ENCODE measurements around the gene IGSF9B. TPM values are rescaled to one million over a fixed set of nuclear protein-coding genes. Genes with fewer than 3 reads are reported as not detected.

Gene IGSF9B
- total and polyA plus RNA-seq, 4 donors = 0.07 to 0.33 (median 0.09) TPM; not detected in 1

- TF ChIP-seq REST (IDR thresholded peaks at IDR 0.05) (no peak), MAX (IDR thresholded peaks at IDR 0.05) (no peak), YY1 (IDR thresholded peaks at IDR 0.05) (no peak), EGR1 (IDR thresholded peaks at IDR 0.05; ENCODE audit: low read depth in 2 of 2) (no peak), HNF4A (conservative IDR thresholded peaks at IDR 0.05) (no peak), GABPA (IDR thresholded peaks at IDR 0.05 in 1 of 2, conservative IDR thresholded peaks at IDR 0.05 in 1 of 2) (no peak), JUND (IDR thresholded peaks at IDR 0.05) (no peak), NR2F2 (IDR thresholded peaks at IDR 0.05) (no peak), SP1 (IDR thresholded peaks at IDR 0.05) (no peak), TAF1 (conservative IDR thresholded peaks at IDR 0.05) (no peak)
Measured at GRCh38 chr11:133911171-133911570, 45.6 kb downstream of the IGSF9B start (continued).

GRCh38 chr11:133910101-133910500 is 46.7 kb downstream of the IGSF9B start:
- TF ChIP-seq JUND (IDR thresholded peaks at IDR 0.05) (no peak), ATF3 (IDR thresholded peaks at IDR 0.05) (no peak), RAD21 (IDR thresholded peaks at IDR 0.05) (no peak), FOXA2 (IDR thresholded peaks at IDR 0.05) (no peak), GABPA (IDR thresholded peaks at IDR 0.05 in 1 of 2, conservative IDR thresholded peaks at IDR 0.05 in 1 of 2) (no peak), RXRA (IDR thresholded peaks at IDR 0.05) (no peak), SP1 (IDR thresholded peaks at IDR 0.05) (no peak), REST (IDR thresholded peaks at IDR 0.05) (no peak), CTCF (IDR thresholded peaks at IDR 0.05; ENCODE audit: low read depth, low read length, missing input control) (no peak), ZBTB33 (IDR thresholded peaks at IDR 0.05) (no peak), HNF4G (IDR thresholded peaks at IDR 0.05) (no peak), TAF1 (conservative IDR thresholded peaks at IDR 0.05) (no peak), HNF4A (conservative IDR thresholded peaks at IDR 0.05) (no peak), YY1 (IDR thresholded peaks at IDR 0.05) (no peak), MAX (IDR thresholded peaks at IDR 0.05) (no peak), EGR1 (IDR thresholded peaks at IDR 0.05; ENCODE audit: low read depth in 2 of 2) (no peak), NR2F2 (IDR thresholded peaks at IDR 0.05) (no peak), FOXA1 (IDR thresholded peaks at IDR 0.05) (no peak)
- H3K36me3 ChIP-seq (ENCODE audit: control insufficient read depth in 4 of 4, insufficient read depth in 3 of 4, low read depth in 1 of 4, low read length in 3 of 4) = no peaks in the 10 kb centered on the region
- H3K27ac ChIP-seq (ENCODE audit: low read depth in 1 of 2, low read length in 2 of 2) = no peak overlapping the region
- 88% methylated on average over 14 of the region's 14 CpGs for WGBS
- DNase-seq (ENCODE audit: low spot score) = no peak
- H3K4me1 ChIP-seq (ENCODE audit: control insufficient read depth in 4 of 4, insufficient read depth in 4 of 4, low read length in 3 of 4) = no peaks in the 10 kb centered on the region
- H3K27me3 ChIP-seq (ENCODE audit: control insufficient read depth in 4 of 4, insufficient read depth in 4 of 4, low read length in 3 of 4) = no peaks in the 10 kb centered on the region
- H3K9ac ChIP-seq (ENCODE audit: low read depth in 1 of 2, low read length in 2 of 2) = no peak overlapping the region
- no peaks in the 10 kb centered on the region for H3K9me3 ChIP-seq (ENCODE audit: control insufficient read depth in 4 of 4, low read length in 3 of 4)
- no peak overlapping the region for H3K4me3 ChIP-seq (ENCODE audit: low read depth in 1 of 3, low read length in 3 of 3)

Measured in liver (tissue), 9 donors.